ENCODE measurements around the gene PRKG1.

DNA sequence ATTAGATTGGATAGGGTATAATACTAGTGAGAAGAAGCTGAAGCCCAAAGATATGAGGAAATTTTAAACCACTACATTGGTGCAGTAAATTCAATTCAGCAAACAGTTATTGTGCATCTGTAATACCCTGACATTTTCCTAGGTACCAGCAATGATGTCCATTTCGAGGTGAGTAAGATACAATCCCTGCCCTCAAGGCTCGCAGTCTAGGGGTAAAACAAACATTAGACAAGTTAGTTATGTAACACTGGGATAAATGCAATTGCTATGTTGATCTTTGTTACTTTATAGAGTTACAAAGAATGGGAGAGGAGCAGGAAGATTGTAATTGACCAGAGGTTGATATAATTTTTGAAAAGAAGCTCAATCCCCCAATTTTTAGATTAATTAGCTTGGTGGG is 168.1 kb downstream of the PRKG1 start:
- TF ChIP-seq, protein P1, sequence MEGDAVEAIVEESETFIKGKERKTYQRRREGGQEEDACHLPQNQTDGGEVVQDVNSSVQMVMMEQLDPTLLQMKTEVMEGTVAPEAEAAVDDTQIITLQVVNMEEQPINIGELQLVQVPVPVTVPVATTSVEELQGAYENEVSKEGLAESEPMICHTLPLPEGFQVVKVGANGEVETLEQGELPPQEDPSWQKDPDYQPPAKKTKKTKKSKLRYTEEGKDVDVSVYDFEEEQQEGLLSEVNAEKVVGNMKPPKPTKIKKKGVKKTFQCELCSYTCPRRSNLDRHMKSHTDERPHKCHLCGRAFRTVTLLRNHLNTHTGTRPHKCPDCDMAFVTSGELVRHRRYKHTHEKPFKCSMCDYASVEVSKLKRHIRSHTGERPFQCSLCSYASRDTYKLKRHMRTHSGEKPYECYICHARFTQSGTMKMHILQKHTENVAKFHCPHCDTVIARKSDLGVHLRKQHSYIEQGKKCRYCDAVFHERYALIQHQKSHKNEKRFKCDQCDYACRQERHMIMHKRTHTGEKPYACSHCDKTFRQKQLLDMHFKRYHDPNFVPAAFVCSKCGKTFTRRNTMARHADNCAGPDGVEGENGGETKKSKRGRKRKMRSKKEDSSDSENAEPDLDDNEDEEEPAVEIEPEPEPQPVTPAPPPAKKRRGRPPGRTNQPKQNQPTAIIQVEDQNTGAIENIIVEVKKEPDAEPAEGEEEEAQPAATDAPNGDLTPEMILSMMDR (IDR thresholded peaks at IDR 0.05; ENCODE audit: insufficient read depth, low read length, poor library complexity, severe bottlenecking) = no peak
- TF ChIP-seq EZH2phosphoT487 (conservative IDR thresholded peaks at IDR 0.05; ENCODE audit: low read length) = no peak
